SH-SY5Y (cell line): ENCODE measurements around the gene SLC1A4.

Source experiments
- GATA2 ChIP-seq: IDR thresholded peaks from 2 replicates; pipeline ENCODE4 v1.6.1; 2011; ENCODE audit warnings: mild to moderate bottlenecking, low read depth, low read length
- GATA3 ChIP-seq: IDR thresholded peaks from 2 replicates; pipeline ENCODE4 v1.6.1; 2011; ENCODE audit warnings: low read depth, mild to moderate bottlenecking, low read length, moderate library complexity

DNA sequence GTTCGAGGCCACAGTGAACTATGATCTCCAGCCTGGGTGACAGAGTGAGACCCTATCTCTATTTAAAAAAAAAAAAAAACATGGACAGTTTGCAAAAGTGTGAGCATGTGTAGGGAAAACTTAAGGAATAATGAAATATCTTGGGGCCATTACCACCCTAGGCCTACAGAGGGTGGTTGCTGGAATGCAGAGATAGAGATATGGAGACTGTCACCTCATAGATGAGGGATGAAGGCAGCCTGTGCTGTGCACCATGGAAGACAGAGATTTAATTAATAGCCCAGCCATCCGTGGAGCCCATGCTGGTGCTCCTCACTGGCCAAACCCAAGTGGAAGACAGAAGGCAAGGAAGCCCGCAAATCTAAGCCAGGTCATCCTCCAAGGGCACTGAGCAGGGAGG is 50.4 kb downstream of the SLC1A4 start:
- no peak for TF ChIP-seq GATA2
- no peak for TF ChIP-seq GATA3
